HL-60 (cell line): ENCODE results near the gene CCSER1.
"Not testable (repeated sequence)": the region's sequence is repeated elsewhere in the genome, so short reads cannot be mapped to it uniquely, and the experiment has no call there.

Experiments used
- DNase-seq, 2 experiments: peaks; one replicate each; pipeline ENCODE4 v3.0.0-alpha.2; 2010 to 2020; ENCODE audit warnings: low read depth in 1 of 2, low spot score in 1 of 2
- H3K27ac ChIP-seq: fragments of 250-450 bp; sonication (Bioruptor Pico); replicated peaks from 2 replicates; pipeline ENCODE4 v1.5.1; 2020; ENCODE audit warnings: mild to moderate bottlenecking, moderate library complexity
- H3K27me3 ChIP-seq: fragments of 250-450 bp; sonication (Bioruptor Pico); 2 replicates; pipeline ENCODE4 v1.5.1; 2021; ENCODE audit warnings: mild to moderate bottlenecking, moderate library complexity; ENCODE audit not compliant: insufficient read depth, poor library complexity, severe bottlenecking
- H3K4me3 ChIP-seq: replicated peaks from 2 replicates; pipeline ENCODE4 v1.5.1; 2011; ENCODE audit warnings: mild to moderate bottlenecking, control low read depth, low read length; ENCODE audit not compliant: insufficient read depth
- GABPA ChIP-seq: IDR thresholded peaks from 2 replicates; pipeline ENCODE4 v1.6.1; 2012; ENCODE audit warnings: low read depth
- POLR2AphosphoS5 ChIP-seq: IDR thresholded peaks from 2 replicates; pipeline ENCODE4 v1.6.1; 2012; ENCODE audit warnings: low read depth
- REST ChIP-seq: IDR thresholded peaks from 2 replicates; pipeline ENCODE4 v1.6.1; 2012; ENCODE audit warnings: low read depth; ENCODE audit not compliant: insufficient replicate concordance
- SPI1 ChIP-seq: IDR thresholded peaks from 2 replicates; pipeline ENCODE4 v1.6.1; 2012; ENCODE audit warnings: low read depth, mild to moderate bottlenecking, borderline replicate concordance
- TF ChIP-seq, protein P1 (sequence below): IDR thresholded peaks from one replicate; pipeline ENCODE4 v1.5.1; 2011; ENCODE audit warnings: low read length, control low read depth, inconsistent platforms; ENCODE audit not compliant: insufficient read depth

Gene CCSER1

DNA sequence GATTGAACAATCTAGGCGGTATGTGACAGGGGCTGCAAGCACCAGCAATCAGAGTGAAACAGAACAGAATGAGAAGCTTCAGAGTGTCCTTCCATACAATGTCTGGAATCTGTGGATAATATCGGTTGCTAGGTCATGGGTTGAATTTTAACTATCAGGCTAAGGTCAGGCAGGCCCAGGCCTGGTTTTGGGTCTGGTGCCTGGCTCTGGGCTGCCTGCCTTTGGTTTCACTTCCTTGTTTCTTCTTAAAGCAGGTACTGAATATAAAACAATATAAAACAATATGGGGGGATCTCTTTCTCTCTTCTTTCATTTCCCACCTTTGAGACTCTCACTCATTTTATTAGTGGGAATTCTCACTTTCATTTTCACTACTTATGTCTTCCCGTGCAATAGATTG, 962.0 kb downstream of the CCSER1 start:
- no peak overlapping the region for H3K4me3 ChIP-seq
- DNase-seq, result no peak
- H3K27ac ChIP-seq, result no peak overlapping the region
- no peak for TF ChIP-seq POLR2AphosphoS5
- TF ChIP-seq, protein P1, sequence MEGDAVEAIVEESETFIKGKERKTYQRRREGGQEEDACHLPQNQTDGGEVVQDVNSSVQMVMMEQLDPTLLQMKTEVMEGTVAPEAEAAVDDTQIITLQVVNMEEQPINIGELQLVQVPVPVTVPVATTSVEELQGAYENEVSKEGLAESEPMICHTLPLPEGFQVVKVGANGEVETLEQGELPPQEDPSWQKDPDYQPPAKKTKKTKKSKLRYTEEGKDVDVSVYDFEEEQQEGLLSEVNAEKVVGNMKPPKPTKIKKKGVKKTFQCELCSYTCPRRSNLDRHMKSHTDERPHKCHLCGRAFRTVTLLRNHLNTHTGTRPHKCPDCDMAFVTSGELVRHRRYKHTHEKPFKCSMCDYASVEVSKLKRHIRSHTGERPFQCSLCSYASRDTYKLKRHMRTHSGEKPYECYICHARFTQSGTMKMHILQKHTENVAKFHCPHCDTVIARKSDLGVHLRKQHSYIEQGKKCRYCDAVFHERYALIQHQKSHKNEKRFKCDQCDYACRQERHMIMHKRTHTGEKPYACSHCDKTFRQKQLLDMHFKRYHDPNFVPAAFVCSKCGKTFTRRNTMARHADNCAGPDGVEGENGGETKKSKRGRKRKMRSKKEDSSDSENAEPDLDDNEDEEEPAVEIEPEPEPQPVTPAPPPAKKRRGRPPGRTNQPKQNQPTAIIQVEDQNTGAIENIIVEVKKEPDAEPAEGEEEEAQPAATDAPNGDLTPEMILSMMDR, result no peak
- TF ChIP-seq GABPA, result no peak
- no peak for TF ChIP-seq REST
- TF ChIP-seq SPI1, result no peak
- no peaks in the 10 kb centered on the region for H3K27me3 ChIP-seq

- Histone ChIP-seq H3K27me3 (no peaks in the 10 kb centered on the region), H3K27ac (no peak overlapping the region), H3K4me3 (no peak overlapping the region)
- DNase-seq, result no peak
- TF ChIP-seq GABPA, result no peak
- TF ChIP-seq, protein P1, result no peak
- TF ChIP-seq SPI1, result no peak
- TF ChIP-seq POLR2AphosphoS5, result no peak
- TF ChIP-seq REST, result no peak
These were observed 965.3 kb downstream of the CCSER1 start for GRCh38 chr4:91092398-91092980.

GRCh38 chr4:91094220-91094619, 967.0 kb downstream of the CCSER1 start:
- not testable (repeated sequence) for DNase-seq, H3K4me3 ChIP-seq

GRCh38 chr4:91099666-91100065, 972.5 kb downstream of the CCSER1 start:
- Histone ChIP-seq H3K27me3 (no peaks in the 10 kb centered on the region), H3K27ac (no peak overlapping the region), H3K4me3 (no peak overlapping the region)
- DNase-seq, result no peak
- TF ChIP-seq POLR2AphosphoS5, result no peak

More at GRCh38 chr4:91094220-91094619, 967.0 kb downstream of the CCSER1 start:
- H3K27me3 ChIP-seq, H3K27ac ChIP-seq: not testable (repeated sequence)

- DNase-seq, result no peak
- TF ChIP-seq GABPA, result no peak
- no peak for TF ChIP-seq REST
- no peaks in the 10 kb centered on the region for H3K27me3 ChIP-seq
These were observed 981.6 kb downstream of the CCSER1 start for GRCh38 chr4:91108751-91109150.

More at GRCh38 chr4:91108751-91109150, 981.6 kb downstream of the CCSER1 start:
- H3K4me3 ChIP-seq, result no peak overlapping the region
- no peak overlapping the region for H3K27ac ChIP-seq
